22Rv1 (cell line): ENCODE results near the gene FAF1.

Experiments used
- ZFX ChIP-seq: fragments of 450-650 bp; IDR thresholded peaks from 2 replicates; pipeline ENCODE4 v1.6.1; 2017; ENCODE audit warnings: antibody characterized with exemption, borderline replicate concordance
- TF ChIP-seq, protein P1 (sequence below): fragments of 450-650 bp; IDR thresholded peaks from 2 replicates; pipeline ENCODE4 v1.5.1; 2017; ENCODE audit warnings: mild to moderate bottlenecking

GRCh38 chr1:50426702-50427085 lies 533.4 kb downstream of the FAF1 start:
- TF ChIP-seq, protein P1, sequence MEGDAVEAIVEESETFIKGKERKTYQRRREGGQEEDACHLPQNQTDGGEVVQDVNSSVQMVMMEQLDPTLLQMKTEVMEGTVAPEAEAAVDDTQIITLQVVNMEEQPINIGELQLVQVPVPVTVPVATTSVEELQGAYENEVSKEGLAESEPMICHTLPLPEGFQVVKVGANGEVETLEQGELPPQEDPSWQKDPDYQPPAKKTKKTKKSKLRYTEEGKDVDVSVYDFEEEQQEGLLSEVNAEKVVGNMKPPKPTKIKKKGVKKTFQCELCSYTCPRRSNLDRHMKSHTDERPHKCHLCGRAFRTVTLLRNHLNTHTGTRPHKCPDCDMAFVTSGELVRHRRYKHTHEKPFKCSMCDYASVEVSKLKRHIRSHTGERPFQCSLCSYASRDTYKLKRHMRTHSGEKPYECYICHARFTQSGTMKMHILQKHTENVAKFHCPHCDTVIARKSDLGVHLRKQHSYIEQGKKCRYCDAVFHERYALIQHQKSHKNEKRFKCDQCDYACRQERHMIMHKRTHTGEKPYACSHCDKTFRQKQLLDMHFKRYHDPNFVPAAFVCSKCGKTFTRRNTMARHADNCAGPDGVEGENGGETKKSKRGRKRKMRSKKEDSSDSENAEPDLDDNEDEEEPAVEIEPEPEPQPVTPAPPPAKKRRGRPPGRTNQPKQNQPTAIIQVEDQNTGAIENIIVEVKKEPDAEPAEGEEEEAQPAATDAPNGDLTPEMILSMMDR: no peak
- no peak for TF ChIP-seq ZFX
